GM18517 (cell line): ENCODE data around the gene ODC1.

Source experiments
- ATAC-seq: cut with Tn5 transposase; IDR thresholded peaks from one replicate; pipeline ENCODE4 v1.9.1; 2021; ENCODE audit warnings: mild to moderate bottlenecking, moderate library complexity; ENCODE audit not compliant: unreplicated experiment

Gene ODC1

DNA sequence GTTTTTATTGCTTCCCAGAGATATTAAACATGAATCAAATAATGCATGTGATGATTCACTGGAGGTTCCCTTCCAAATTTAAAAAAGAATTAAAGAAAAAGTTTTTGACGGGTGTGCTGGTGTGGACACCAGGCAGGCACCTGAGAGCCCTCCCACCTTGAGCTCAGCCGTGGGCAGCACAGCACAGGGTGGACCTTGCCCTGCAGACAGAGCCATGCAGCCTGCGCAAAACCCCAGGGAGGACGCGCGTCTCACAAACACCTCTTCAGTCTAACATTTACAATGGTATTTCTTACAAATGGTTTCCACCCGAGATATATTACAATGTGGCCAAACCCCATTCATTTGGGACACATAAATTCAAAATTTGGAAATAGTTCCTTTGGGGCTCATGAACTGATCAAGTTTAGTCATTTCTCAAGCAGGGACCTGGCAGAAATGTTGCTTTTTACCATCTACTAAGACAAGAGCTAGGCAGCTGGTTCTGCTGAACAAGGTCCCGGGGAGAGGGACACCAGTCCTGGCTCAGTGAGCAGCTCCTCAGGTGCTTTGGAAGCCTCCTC, 45.4 kb downstream of the ODC1 start:
- no peak for ATAC-seq

DNA sequence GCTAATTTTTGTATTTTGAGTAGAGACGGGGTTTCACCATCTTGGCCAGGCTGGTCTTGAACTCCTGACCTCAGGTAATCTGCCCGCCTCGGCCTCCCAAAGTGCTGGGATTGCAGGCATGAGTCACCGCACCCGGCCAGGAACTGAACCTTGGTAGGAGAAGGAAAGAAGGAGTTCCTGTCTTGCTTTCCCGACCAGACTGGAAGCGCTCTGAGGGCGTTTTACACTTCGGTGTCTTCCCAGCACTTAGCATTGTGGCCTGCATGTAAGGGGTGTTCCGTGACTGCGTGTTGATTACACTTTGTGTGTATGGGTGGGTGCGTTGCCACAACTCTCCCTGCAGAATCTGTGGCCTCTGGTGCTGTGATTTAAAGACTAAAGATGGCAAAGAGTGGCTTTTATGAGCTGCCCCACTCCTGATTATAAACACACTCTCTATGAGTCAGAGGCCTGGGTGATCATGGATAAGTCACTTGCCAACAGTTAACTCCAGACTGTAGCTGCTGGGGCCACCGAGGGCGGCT, 46.0 kb downstream of the ODC1 start:
- ATAC-seq, result no peak

DNA sequence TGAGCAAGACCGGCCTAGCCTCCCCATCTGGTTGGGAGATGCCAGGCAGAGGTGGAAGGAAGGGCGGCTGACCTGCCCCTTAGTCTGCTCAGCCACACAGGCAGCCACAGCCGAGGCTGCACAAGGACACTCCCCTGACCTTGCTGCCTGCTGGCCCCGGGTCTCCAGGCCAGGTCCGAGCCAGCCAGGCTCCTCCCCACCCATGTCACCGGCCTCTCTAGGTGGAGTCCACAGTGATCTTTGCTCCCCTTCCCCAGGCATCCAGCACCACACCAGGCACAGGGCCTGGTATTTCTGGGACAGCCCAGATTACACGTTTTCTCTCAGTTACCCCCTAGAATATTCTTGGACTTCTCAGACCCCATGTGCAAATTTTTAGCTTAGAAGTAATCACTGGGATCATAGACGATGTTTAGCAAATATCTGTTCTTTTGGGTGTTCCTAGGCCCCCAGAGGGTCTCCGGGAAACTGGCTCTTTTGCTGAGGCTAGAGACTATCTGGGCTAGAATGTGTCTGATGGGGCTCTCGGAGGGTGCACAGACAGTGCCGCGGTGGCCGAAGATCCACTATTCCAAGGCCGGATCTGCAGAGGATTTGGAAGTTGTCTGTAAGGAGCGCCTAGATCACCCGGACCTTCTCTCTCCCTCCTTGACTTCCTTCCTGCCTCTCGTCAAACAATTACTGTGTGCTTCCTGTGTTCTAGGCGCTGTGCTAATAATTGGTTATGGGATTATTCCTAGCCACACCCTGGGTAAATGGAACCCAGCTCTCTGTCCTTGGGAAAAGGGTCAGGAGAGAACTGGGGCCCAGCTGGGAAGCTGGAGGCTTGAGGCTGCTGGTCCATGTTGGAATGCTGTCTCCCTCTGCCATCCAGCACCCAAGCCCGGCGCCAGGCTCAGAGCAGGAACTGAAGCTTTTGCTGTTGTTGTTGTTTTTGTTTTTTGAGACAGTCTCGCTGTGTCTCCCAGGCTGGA, 46.9 kb downstream of the ODC1 start:
- ATAC-seq, result no peak

DNA sequence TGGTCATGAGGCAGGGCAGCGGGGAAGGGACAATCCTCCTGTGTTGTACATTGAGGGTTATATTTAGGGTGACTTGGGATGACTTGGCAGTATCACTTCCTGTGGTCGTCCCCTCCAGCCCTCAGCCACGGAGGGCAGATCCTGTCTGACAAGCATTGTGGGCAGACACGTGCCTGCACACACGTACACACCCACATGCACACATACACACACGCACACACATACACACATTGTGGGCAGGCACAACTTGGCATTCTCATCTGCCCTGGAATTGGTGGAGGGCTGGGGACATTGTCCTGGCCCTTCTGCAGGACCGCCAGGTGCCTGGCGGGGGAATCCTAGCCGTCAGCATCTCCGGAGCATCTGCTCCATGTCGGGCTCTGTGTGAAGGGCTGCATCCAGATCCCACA, 47.6 kb downstream of the ODC1 start:
- ATAC-seq, result no peak

DNA sequence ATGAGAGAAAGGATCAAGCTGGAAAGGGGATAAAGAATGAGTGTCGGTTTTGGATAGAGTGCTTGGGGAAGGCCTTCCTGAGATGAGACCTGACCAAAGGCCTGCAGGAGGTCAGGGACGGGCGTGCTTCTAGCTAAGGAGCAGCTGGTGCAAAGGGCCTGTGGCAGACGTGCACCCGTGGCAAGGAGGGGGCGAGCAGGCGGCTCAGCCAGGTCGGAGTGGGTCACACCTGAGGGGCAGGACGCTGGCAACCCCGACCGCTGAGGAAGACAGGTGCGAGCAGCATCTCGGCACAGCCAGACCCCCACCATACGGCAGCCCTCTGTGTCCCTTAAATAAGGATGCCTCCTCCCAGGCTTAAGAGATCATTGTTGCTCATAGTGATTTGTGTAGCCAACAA, 48.1 kb downstream of the ODC1 start:
- no peak for ATAC-seq

DNA sequence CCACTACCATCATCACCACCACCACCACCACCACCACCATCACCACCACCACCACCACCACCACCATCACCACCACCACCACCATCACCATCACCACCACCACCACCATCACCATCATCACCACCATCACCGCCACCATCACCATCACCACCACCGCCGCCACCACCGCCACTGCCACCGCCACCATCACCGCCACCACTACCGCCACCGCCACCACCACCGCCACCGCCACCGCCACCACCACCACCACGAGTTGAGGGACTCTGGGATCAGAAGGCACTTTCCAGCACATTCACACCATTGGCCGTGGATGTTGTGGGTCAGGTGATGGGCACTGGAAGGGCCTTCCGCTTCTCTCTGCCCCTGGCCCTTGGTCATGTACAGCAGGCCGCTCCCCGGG, 48.8 kb downstream of the ODC1 start:
- no peak for ATAC-seq

DNA sequence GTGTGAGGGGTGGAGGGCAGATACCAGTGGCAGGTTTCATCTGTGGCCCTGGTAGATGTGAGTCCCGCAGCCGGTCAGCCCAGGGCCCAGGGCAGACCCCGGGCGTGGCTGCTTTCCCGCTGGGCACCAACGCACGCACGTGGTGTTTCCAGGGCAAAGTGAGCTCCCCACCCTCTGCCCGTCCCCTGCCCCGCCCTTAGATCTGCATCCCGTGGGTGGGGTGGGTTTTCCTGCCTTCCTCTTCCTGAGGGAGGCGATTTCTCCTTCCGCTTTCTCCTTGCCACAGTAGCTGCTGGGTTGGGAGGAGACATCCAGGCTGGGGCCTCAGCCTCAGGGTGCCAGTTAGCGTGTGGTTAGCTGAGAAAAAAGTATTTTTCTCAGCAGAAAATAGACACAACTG, 49.6 kb downstream of the ODC1 start:
- no peak for ATAC-seq

DNA sequence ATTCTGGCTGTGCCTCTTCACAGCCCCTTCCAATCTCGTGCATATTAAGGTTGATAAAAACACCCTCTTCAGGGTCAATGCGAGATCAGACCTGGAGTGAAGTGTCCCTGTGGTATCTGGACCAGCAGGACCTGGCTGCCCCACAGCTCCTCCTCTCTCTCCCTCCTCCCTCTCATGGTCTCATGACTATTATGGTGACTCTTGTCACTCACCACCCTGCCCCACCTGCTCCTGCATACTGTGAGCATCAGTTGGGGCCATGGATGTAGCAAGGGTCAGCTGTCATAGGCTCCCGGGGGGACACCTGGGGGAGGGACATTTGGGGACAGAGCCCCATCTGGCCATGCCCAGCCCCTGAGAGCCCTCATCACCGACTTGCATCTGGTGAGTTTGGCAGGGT, 50.2 kb downstream of the ODC1 start:
- no peak for ATAC-seq

DNA sequence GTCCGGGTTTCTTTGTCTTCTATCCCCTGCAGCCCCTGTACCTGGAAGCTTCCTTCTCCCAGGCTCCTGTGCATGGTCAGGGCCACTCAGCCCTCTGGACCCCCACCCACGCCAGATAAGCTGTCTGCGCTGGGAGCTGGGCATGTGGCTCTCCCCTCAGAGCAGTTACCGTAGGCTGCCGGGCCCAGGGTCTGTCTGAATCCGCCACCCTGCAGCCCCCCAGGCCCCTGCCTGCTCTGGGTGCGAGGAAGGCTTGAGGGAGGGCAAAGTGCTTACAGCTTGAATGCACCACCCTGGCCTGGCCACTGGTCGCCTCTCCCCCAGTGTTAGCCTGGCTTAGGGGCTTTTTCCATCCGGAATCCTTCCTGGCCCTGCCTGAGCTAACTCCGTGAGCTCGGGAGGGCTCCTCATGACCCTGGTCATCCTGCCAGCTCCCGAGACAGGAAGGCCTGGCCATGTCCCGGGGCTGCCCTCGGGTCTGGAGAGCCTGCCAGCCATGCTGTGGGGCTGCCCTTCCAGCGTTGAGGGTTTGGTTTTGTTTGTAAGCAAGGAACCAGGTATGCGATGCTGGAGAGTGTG, 50.7 kb downstream of the ODC1 start:
- no peak for ATAC-seq

DNA sequence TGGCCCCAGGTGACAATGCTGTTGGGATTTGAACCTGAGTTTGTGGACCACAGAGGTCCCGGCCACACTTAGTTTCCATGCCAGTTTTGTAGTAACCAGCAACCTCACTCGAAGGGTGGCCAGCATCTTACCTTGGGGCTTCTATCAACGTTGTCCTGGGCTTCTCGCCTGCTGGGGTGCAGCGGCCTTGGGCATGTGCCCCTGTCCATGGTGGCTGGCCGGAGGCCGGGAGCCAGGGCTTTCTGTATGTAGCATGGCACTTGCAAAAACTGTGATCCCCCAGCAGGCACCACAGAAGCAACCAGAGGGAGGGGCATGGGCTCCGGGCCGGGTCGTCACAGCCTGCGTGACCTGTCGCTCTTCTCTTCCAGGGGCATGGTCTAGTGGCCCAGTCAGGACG, 51.7 kb downstream of the ODC1 start:
- ATAC-seq, result no peak

DNA sequence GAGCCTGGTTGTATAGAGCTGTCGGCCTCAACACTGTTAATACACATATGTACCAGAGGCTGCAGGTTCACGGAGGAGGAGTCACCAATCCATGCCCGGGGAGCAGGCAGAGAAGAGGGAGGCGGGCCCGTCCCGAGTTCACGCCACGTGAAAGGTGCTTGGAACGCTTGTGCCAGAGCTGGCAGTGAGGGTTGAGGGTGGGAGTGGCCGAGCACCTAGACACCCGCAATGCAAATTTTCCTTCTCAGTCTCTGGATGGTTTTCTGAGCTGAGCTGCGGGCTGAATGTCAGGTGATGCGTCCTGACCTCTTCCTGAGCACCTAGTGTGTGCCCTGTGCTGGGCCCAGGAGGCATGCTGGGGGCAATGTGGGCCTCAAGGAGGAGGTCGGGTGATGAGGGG, 52.2 kb downstream of the ODC1 start:
- no peak for ATAC-seq

DNA sequence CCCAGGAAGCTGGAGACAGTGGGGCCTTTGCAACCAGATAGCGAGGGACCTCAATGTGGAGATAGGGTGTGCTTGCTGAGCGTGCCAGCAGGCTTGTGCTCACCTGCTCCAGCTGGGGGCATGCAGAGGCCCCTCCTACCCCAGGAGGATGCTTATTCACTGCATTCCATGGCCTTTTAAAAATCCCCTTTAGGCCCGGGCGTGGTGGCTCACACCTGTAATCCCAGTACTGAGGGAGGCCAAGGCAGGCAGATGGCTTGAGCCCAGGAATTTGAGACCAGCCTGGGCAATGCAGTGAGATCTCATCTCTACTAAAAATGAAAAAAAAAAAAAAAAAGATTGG, 54.5 kb downstream of the ODC1 start:
- ATAC-seq, result no peak

DNA sequence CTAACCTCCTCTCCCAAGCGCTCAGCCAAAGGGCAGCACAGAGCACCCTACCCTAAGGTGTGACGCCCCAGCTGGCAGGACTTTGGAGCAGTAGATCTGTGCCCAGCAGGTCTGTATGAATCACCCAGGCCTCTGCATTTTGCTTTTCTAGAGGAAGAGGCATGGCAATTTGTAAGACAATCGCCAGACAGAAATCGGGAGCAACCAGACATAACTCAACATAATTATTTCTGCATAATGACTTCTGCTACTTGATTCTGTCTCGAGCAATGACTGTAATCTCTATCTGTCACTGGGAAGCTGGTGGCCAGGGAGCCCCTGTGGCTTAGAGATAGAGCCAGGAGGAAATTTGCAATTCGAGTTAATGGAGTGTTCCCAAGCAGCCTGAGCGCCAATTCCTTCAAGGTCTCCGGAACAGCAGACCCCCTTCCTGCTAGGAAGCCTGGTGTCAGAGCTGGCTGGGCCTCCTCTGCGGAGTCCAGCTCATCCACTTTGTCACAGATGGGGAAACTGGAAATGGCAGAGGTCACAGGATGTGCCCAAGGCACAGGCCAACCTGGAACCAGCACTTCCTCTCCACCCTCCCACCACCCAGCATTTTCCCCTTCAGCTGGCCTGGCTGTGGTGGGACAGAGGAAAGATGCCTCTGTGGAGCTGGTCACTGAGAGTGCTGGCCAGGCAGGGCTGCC, 55.0 kb downstream of the ODC1 start:
- no peak for ATAC-seq

DNA sequence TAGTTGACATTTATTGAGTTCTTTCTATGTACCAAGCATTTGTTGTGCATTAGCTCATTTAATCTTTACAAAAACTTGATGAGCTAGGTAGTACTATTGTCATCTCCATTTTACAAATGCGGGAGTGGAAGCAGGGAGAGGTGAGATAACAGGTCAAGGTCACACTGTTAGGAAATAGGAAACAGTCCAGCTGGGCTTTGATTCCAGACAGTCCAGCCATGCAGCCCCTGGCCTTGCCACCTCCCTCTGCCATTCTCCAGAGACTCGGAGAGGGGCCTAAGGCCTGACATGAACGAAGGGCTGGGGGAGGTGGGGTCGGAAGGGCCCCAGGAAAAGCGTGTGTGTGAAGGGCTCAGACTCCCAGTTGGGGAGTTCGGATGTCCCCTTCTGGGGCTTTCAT, 55.6 kb downstream of the ODC1 start:
- no peak for ATAC-seq

DNA sequence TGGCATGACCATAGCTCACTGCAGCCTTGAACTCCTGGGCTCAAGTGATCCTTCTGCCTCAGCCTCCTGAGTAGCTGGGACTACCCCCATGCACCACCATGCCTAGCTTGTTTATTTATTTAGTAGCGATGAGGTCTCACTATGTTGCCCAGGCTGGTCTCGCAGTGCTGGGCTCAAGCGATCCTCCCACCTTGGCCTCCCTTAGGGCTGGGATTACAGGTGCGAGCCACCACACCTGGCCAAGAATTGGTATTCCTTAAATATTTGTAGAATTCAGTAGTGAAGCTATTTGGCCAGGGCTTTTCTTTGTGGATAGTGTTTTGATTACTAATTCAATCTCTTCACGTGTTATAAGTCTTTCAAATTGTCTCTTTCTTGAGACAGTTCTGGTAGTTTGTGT, 56.0 kb downstream of the ODC1 start:
- no peak for ATAC-seq

DNA sequence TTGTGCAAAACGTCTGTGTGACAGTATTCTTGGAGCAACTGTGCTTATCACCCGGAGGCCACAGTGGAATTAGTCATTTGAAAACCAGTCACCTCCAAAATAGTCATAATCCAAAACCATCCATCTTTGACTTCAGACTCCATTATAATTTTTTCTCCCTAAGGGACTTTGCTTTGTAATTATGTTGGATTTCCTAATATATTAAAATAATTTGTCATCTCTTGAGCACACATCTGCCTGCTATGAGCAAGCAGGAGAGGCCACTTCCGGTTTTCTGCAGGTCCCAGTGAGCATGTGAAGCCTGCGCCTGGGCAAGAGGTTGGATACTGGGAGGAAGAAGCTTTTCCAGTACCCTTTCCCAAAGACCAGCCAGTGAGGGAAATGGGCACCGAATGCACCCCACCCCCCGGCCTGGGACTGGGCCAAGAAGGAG, 57.7 kb downstream of the ODC1 start:
- no peak for ATAC-seq
